ENCODE data around the gene TSPAN9.

- no peak for TF ChIP-seq CTCF (optimal IDR thresholded peaks at IDR 0.05 in 1 of 3, IDR thresholded peaks at IDR 0.05 in 1 of 3, conservative IDR thresholded peaks at IDR 0.05 in 1 of 3; ENCODE audit: extremely low read depth in 1 of 3, insufficient read depth in 2 of 3, low read length in 3 of 3)
- no peak for TF ChIP-seq EZH2 (IDR thresholded peaks at IDR 0.05; ENCODE audit: low read length)
Observed at GRCh38 chr12:3158851-3159465, 81.8 kb downstream of the TSPAN9 start.
